ENCODE results near the gene TXNRD2.
"Not testable (repeated sequence)": the region's sequence is repeated elsewhere in the genome, so short reads cannot be mapped to it uniquely, and the experiment has no call there.

Gene TXNRD2

GRCh38 chr22:19916006-19916405 is 25.6 kb downstream of the TXNRD2 start:
- DNase-seq (ENCODE audit: low read depth in 1 of 2, low spot score in 1 of 2), result no peak
- no peak for TF ChIP-seq JUND (IDR thresholded peaks at IDR 0.05; ENCODE audit: low read depth)
- in situ Hi-C loops (cut with HindIII; ENCODE audit: low pct_unique_long_range_greater_than_20kb, low sequenced_read_pairs), result no loop called here

GRCh38 chr22:19915287-19915954 is 26.2 kb downstream of the TXNRD2 start:
- TF ChIP-seq JUND (IDR thresholded peaks at IDR 0.05; ENCODE audit: low read depth), result no peak
- in situ Hi-C loops (cut with HindIII; ENCODE audit: low pct_unique_long_range_greater_than_20kb, low sequenced_read_pairs), result no loop called here
- DNase-seq (ENCODE audit: low read depth in 1 of 2, low spot score in 1 of 2), result no peak

- TF ChIP-seq JUND (IDR thresholded peaks at IDR 0.05; ENCODE audit: low read depth), result no peak
- in situ Hi-C loops (cut with HindIII; ENCODE audit: low pct_unique_long_range_greater_than_20kb, low sequenced_read_pairs), result no loop called here
- DNase-seq (ENCODE audit: low read depth in 1 of 2, low spot score in 1 of 2), result no peak
These were observed 27.2 kb downstream of the TXNRD2 start for GRCh38 chr22:19914201-19914943.

- no peak for TF ChIP-seq JUND (IDR thresholded peaks at IDR 0.05; ENCODE audit: low read depth)
- DNase-seq (ENCODE audit: low read depth in 1 of 2, low spot score in 1 of 2), result no peak
- in situ Hi-C loops (cut with HindIII; ENCODE audit: low pct_unique_long_range_greater_than_20kb, low sequenced_read_pairs), result no loop called here
These were observed 28.2 kb downstream of the TXNRD2 start for GRCh38 chr22:19913337-19913936.

GRCh38 chr22:19912271-19912999 is 29.2 kb downstream of the TXNRD2 start:
- no peak for TF ChIP-seq JUND (IDR thresholded peaks at IDR 0.05; ENCODE audit: low read depth)
- in situ Hi-C loops (cut with HindIII; ENCODE audit: low pct_unique_long_range_greater_than_20kb, low sequenced_read_pairs), result no loop called here
- DNase-seq (ENCODE audit: low read depth in 1 of 2, low spot score in 1 of 2), result no peak

GRCh38 chr22:19911540-19912270 is 29.9 kb downstream of the TXNRD2 start:
- TF ChIP-seq JUND (IDR thresholded peaks at IDR 0.05; ENCODE audit: low read depth), result no peak
- in situ Hi-C loops (cut with HindIII; ENCODE audit: low pct_unique_long_range_greater_than_20kb, low sequenced_read_pairs), result no loop called here
- no peak for DNase-seq (ENCODE audit: low read depth in 1 of 2, low spot score in 1 of 2)

GRCh38 chr22:19910180-19910744 is 31.4 kb downstream of the TXNRD2 start:
- in situ Hi-C loops (cut with HindIII; ENCODE audit: low pct_unique_long_range_greater_than_20kb, low sequenced_read_pairs), result no loop called here
- TF ChIP-seq JUND (IDR thresholded peaks at IDR 0.05; ENCODE audit: low read depth), result no peak
- no peak for DNase-seq (ENCODE audit: low read depth in 1 of 2, low spot score in 1 of 2)

GRCh38 chr22:19909350-19910179 is 32.1 kb downstream of the TXNRD2 start:
- peak; percentile 70 to 73 for DNase-seq (ENCODE audit: low read depth in 1 of 2, low spot score in 1 of 2)
- TF ChIP-seq JUND (IDR thresholded peaks at IDR 0.05; ENCODE audit: low read depth), result no peak
- in situ Hi-C loops (cut with HindIII; ENCODE audit: low pct_unique_long_range_greater_than_20kb, low sequenced_read_pairs), result no loop called here

- in situ Hi-C loops (cut with HindIII; ENCODE audit: low pct_unique_long_range_greater_than_20kb, low sequenced_read_pairs); DNase-seq (ENCODE audit: low read depth in 1 of 2, low spot score in 1 of 2): not testable (repeated sequence)
These were observed 33.7 kb downstream of the TXNRD2 start for GRCh38 chr22:19907902-19908301.

GRCh38 chr22:19906864-19907263 is 34.8 kb downstream of the TXNRD2 start:
- DNase-seq (ENCODE audit: low read depth in 1 of 2, low spot score in 1 of 2); in situ Hi-C loops (cut with HindIII; ENCODE audit: low pct_unique_long_range_greater_than_20kb, low sequenced_read_pairs): not testable (repeated sequence)
